ENCODE results near the gene INPP5J. TPM values are rescaled to one million over a fixed set of nuclear protein-coding genes. Genes with fewer than 3 reads are reported as not detected.

The INPP5J gene
- total and polyA plus RNA-seq, 9 of the 15 experiments (the other 6 are each of a cell fraction or from before 2014, with no cell fraction given) = 0.10 to 6.3 (median 4.8) TPM

DNA sequence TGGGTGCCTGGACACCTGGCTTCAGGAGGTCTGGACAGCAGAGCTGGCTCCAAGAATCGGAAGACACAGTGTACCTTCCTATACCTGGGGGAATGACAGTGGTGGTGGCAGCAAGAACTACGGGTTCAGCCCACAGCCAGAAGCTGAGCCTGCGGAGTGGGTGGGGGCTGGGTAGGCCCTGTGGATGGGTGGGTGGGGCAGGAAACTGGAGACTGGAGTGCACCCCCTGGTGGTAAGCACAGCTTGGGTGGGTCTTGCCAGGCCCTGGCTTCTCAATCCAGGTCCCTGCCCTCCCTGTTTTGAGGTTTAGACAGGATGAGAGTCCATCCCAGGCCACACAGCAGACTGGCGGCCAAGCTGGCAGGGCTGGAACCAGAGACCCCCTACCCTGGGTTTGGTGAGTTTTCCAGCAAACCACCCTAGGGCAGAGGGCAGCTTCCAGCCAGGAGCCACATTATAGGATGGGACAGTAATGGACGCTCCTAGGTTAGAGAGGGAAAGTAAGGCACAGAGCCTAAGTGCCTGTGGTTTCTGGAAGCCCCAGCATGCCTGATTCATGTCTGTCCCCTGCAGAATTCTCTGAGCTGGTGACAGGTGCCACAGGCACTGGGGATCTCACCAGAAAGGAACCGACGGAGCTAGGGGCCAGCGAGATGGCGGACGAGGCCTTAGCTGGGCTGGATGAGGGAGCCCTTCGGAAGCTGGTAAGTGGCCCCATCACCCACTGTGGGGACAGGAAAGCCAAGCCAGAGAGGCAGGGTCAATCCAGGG, 40.0 kb upstream of the INPP5J start (continued):
- no peak for TF ChIP-seq STAT5B (CRISPR knock-in tag; IDR thresholded peaks at IDR 0.05)
- no peak for TF ChIP-seq MECOM (CRISPR knock-in tag; IDR thresholded peaks at IDR 0.05)
- TF ChIP-seq SMARCB1 (IDR thresholded peaks at IDR 0.05; ENCODE audit: insufficient read length, low read depth) = no peak
- TF ChIP-seq GTF2F1 (IDR thresholded peaks at IDR 0.05; ENCODE audit: low read depth, low read length) = no peak
- TF ChIP-seq RAD21 (CRISPR knock-in tag; conservative IDR thresholded peaks at IDR 0.05 in 1 of 2, IDR thresholded peaks at IDR 0.05 in 1 of 2) = peak; percentile 29 to 52; a peak in 3 of 4 replicates
- TF ChIP-seq, protein P1, sequence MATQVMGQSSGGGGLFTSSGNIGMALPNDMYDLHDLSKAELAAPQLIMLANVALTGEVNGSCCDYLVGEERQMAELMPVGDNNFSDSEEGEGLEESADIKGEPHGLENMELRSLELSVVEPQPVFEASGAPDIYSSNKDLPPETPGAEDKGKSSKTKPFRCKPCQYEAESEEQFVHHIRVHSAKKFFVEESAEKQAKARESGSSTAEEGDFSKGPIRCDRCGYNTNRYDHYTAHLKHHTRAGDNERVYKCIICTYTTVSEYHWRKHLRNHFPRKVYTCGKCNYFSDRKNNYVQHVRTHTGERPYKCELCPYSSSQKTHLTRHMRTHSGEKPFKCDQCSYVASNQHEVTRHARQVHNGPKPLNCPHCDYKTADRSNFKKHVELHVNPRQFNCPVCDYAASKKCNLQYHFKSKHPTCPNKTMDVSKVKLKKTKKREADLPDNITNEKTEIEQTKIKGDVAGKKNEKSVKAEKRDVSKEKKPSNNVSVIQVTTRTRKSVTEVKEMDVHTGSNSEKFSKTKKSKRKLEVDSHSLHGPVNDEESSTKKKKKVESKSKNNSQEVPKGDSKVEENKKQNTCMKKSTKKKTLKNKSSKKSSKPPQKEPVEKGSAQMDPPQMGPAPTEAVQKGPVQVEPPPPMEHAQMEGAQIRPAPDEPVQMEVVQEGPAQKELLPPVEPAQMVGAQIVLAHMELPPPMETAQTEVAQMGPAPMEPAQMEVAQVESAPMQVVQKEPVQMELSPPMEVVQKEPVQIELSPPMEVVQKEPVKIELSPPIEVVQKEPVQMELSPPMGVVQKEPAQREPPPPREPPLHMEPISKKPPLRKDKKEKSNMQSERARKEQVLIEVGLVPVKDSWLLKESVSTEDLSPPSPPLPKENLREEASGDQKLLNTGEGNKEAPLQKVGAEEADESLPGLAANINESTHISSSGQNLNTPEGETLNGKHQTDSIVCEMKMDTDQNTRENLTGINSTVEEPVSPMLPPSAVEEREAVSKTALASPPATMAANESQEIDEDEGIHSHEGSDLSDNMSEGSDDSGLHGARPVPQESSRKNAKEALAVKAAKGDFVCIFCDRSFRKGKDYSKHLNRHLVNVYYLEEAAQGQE (IDR thresholded peaks at IDR 0.05; ENCODE audit: borderline replicate concordance) = 0 out of 2 replicates have a peak, but pooled peaks have one; percentile 19
- TF ChIP-seq, protein P1 (CRISPR knock-in tag; IDR thresholded peaks at IDR 0.05; ENCODE audit: low read depth) = no peak
- TF ChIP-seq ESRRB (CRISPR knock-in tag; IDR thresholded peaks at IDR 0.05; ENCODE audit: borderline replicate concordance) = no peak
- no peak for TF ChIP-seq SOX6 (IDR thresholded peaks at IDR 0.05)
- TF ChIP-seq HDAC6 (IDR thresholded peaks at IDR 0.05; ENCODE audit: low read depth, low read length) = no peak
- 0 out of 2 replicates have a peak, but pooled peaks have one; percentile 33 for TF ChIP-seq LCOR (CRISPR knock-in tag; IDR thresholded peaks at IDR 0.05)
